GM06990 (cell line): ENCODE results near the gene STK24.

Source experiments
- DNase-seq: peaks from one replicate; pipeline ENCODE4 v3.0.0-alpha.2; 2011; ENCODE audit not compliant: insufficient read length; ENCODE audit errors: extremely low read depth
- H3K27me3 ChIP-seq: replicated peaks from 2 replicates; pipeline ENCODE4 v1.6.0; 2011; ENCODE audit warnings: low read length; ENCODE audit not compliant: control insufficient read depth, insufficient read depth
- H3K36me3 ChIP-seq: 2 replicates; pipeline ENCODE4 v1.5.1; 2011; ENCODE audit warnings: low read length; ENCODE audit not compliant: control insufficient read depth, insufficient read depth
- H3K4me3 ChIP-seq: replicated peaks from 2 replicates; pipeline ENCODE4 v1.5.1; 2011; ENCODE audit warnings: low read depth, mild to moderate bottlenecking, control low read depth, low read length
- CTCF ChIP-seq: IDR thresholded peaks from 2 replicates; pipeline ENCODE4 v1.5.1; 2011; ENCODE audit warnings: low read length, control low read depth, mild to moderate bottlenecking, inconsistent platforms; ENCODE audit not compliant: insufficient read depth, poor library complexity, severe bottlenecking

Gene STK24

GRCh38 chr13:98474761-98475160 is 102.1 kb downstream of the STK24 start:
- DNase-seq = no peak
- no peak for TF ChIP-seq CTCF
- no peak overlapping the region for H3K4me3 ChIP-seq
- H3K27me3 ChIP-seq = no peaks in the 10 kb centered on the region
- peaks cover 28% of the 10 kb centered on the region for H3K36me3 ChIP-seq

GRCh38 chr13:98474292-98474691 is 102.6 kb downstream of the STK24 start:
- Histone ChIP-seq H3K27me3 (no peaks in the 10 kb centered on the region), H3K36me3 (peaks cover 30% of the 10 kb centered on the region), H3K4me3 (no peak overlapping the region)
- TF ChIP-seq CTCF = no peak
- no peak for DNase-seq

- no peak overlapping the region for H3K4me3 ChIP-seq
- H3K36me3 ChIP-seq = peaks cover 32% of the 10 kb centered on the region
Observed at GRCh38 chr13:98473788-98474144, 103.1 kb downstream of the STK24 start.

GRCh38 chr13:98473135-98473787 is 103.6 kb downstream of the STK24 start:
- H3K36me3 ChIP-seq = peaks cover 34% of the 10 kb centered on the region
- H3K4me3 ChIP-seq = no peak overlapping the region
- TF ChIP-seq CTCF = no peak
- DNase-seq = no peak
- H3K27me3 ChIP-seq = no peaks in the 10 kb centered on the region

More at GRCh38 chr13:98473788-98474144, 103.1 kb downstream of the STK24 start:
- TF ChIP-seq CTCF = no peak
- H3K27me3 ChIP-seq = no peaks in the 10 kb centered on the region
- no peak for DNase-seq

- TF ChIP-seq CTCF = no peak
- Histone ChIP-seq H3K4me3 (no peak overlapping the region), H3K27me3 (no peaks in the 10 kb centered on the region), H3K36me3 (peaks cover 40% of the 10 kb centered on the region)
- DNase-seq = no peak
Observed at GRCh38 chr13:98471934-98472333, 105.0 kb downstream of the STK24 start.

GRCh38 chr13:98470920-98471319 is 106.0 kb downstream of the STK24 start:
- no peaks in the 10 kb centered on the region for H3K27me3 ChIP-seq
- no peak for DNase-seq
- no peak overlapping the region for H3K4me3 ChIP-seq
- peaks cover 43% of the 10 kb centered on the region for H3K36me3 ChIP-seq
- no peak for TF ChIP-seq CTCF
